NCI-H460 (cell line): ENCODE data around the gene SLC66A3. TPM values are rescaled to one million over a fixed set of nuclear protein-coding genes. Genes with fewer than 3 reads are reported as not detected.
"Not testable (repeated sequence)": the region's sequence is repeated elsewhere in the genome, so short reads cannot be mapped to it uniquely, and the experiment has no call there.

Source experiments
- DNase-seq: peaks from one replicate; pipeline ENCODE4 v3.0.0-alpha.2; 2016; ENCODE audit warnings: low read depth; ENCODE audit errors: extremely low read depth
- total RNA-seq: library from RNA; depleted of rRNA; stranded (reverse); fragments of >200 nt; shearing (Covaris generic); gene quantifications from 2 replicates; pipeline ENCODE4 v1.2.3, GENCODE V29; 2014

The SLC66A3 gene
- total RNA-seq, 1 experiment from 2014 or later = 25.5 TPM

- no peak for DNase-seq
Observed at GRCh38 chr2:11160731-11161455, 5.6 kb downstream of the SLC66A3 start.

DNA sequence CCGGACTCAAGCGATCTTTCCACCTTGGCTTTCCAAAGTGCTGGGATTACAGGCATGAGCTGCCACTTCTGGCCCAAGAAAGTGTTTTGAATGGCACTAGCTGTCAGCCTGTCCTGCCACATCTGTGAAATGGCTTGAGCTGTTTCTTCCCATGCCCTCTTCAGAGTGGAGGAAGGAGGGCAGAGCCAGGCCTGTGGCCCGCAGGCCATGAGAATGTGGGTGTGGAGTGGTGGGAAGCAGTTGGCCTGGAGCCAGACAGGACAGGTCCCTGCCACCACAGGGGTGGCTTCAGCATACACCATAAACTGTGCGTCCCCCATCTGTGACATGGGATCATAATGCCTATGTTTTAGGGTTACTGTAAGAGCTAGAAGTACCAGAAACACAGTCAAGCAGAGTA is 6.5 kb downstream of the SLC66A3 start:
- DNase-seq = no peak

DNA sequence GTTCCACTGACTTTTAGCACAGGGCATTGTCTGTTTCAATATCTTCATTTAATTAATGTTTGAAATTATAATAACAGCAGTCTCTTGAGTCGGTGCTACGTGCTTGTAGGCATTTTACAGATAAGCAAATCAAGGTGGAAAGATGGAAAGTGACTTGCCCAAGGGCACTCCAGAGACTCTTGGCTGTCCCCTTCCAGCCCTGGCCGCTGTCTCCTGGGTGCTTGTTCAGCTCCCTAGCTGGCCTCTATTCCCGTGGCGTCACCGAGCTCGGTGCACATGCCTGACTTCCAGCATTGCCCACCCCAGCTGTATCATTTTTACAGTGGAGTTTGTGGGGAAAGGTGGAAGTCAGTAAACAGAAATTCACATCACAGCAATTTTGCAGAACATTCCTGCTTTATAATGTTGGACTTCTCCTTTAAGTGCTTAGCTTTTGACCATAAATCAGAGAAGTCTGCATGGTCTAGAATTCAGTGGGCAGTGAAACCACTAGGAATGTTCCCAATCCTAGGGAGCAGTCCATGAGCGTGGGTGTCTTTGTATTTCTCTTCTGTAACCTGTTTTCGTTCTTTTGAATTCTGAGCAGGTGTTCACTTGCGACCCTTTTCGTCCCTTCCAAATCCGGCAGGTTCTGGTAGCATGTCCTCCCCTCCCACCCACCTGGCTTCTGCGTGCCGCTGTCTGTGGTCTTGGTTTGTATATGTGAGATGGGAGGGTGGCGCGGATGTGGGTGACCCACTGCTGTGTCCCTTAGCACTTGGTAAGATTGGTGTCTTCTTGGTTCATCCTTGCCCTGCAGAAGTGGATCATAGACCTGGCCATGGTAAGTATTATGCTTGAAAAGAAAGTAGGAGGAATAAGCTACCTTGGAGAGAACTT is 8.4 kb downstream of the SLC66A3 start:
- no peak for DNase-seq

DNA sequence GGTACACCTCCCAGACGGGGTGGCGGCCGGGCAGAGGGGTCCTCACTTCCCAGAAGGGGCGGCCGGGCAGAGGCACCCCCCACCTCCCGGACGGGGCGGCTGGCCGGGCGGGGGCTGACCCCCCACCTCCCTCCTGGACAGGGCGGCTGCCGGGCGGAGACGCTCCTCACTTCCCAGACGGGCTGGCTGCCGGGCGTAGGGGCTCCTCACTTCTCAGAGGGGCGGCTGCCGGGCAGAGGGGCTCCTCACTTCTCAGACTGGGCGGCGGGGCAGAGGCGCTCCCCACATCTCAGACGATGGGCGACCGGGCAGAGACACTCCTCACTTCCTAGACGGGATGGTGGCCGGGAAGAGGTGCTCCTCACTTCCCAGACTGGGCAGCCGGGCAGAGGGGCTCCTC is 9.8 kb downstream of the SLC66A3 start:
- not testable (repeated sequence) for DNase-seq

GRCh38 chr2:11166476-11166875 is 11.2 kb downstream of the SLC66A3 start:
- no peak for DNase-seq

DNA sequence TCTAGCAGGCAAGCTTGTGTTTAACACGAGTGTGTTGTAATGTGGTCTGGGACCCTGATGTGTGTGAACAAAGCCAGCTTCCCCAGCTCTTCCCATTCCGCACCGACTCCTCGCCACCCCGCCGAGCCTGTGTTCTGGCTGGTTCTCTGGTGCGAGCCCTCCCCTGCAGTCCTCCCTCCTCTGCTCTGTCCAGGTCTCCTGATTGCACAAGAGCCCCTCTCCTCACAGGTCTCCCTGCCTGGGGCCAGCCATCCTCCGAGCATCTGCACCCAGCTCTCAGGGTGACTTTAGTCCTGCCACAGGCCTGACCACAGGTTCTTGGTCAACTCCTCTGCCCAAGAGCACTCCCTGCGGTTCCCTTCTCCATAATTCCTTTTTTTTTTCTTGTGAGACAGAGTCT is 13.2 kb downstream of the SLC66A3 start:
- no peak for DNase-seq

GRCh38 chr2:11169333-11169732 is 14.1 kb downstream of the SLC66A3 start:
- no peak for DNase-seq

GRCh38 chr2:11174222-11174621 is 19.0 kb downstream of the SLC66A3 start:
- DNase-seq = no peak

GRCh38 chr2:11175293-11175795 is 20.1 kb downstream of the SLC66A3 start:
- DNase-seq = no peak

DNA sequence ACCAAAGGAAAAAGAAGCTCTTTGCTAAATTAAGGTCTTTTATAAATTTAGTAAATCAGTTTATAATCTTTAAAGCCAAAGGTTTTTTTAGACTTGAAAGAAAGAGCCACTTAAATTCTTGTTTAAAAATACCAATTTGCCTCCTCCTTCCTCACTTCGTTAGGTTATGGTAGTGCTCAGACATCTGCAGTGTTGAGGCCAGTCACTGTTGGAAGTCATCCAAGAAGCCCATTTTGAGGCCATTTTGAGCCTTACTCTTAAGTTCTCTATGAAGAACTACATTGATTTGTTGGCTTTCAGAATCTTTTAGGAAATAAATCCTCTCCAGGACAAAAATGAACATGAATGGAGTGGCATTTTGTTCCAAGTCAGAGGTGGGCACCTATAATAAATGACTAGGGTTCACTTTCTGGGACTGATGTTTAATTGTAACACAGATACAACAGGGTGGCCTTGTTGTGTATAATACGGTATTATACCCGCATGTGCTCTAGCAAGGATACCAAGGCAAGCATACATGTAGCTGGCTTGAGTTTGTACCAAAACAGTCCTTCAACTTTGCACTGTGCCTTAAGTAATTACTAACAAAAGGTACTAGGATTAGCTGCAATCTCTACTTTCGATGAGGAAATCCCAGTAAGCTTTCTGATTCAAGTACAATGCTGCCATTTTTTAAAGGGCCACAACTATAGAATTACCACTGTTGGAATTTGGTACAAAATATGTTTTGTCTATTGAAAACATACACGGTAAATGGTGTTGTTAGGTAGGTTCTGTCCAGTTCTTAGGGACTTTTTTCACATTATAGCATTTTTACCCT is 22.8 kb downstream of the SLC66A3 start:
- no peak for DNase-seq

GRCh38 chr2:11179196-11179595 is 23.9 kb downstream of the SLC66A3 start:
- no peak for DNase-seq

DNA sequence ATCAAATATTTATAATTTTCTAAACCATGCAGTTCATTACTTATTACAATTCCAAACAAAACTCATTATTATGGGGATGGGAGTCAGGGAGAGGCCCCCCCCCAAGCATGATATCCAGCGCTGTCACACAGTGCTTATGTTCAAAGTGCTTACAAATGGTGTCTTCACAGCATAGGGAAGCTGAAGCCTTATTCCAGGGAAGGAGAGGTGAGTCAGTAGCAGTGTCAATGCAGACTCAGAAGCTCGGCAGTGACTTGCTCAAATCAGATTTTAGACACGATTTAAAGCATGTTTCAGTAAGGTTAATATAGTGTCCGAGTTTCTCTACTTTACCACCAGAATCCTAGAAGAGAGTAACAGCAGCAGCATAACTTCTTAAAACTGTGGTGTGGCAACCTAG is 24.6 kb downstream of the SLC66A3 start:
- DNase-seq = no peak

DNA sequence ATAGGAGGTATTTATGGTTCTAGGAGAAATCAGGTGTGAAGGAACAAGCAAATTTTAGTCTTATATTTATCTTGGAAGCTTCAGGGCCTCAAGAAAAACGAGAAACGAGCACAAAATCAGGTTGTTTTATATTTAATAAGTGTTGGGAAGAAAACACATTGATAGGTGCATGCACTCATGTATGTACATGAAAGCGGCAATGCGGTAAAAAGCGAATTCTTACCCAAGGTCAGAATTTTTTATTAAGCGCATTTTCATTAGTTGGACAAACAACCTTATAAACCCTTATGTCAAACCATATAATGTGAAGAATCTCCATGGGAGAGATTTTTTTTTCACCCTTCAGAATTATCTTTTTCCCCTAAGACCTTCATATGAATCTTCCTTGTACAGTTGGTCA is 25.4 kb downstream of the SLC66A3 start:
- DNase-seq = no peak

- DNase-seq = no peak
Observed at GRCh38 chr2:11182951-11183350, 27.7 kb downstream of the SLC66A3 start.

DNA sequence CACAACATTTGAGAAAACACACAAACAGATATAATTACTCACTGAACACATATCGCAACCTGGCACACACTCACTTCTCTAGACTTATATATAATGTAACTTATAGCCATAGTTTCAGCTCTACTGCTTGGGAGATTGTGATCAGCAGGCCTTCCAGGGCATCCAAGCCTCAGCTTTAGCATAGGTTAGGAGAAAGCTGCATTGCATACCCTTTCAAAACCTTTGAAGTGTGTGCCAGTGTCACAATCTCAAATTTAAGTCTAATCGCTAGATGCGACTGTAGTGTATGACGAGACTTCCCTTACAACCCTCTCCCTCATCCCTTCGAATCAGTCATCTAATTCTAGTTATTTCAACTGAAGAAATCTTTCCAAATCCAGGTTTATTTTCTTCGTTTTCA is 30.9 kb downstream of the SLC66A3 start:
- DNase-seq = no peak

DNA sequence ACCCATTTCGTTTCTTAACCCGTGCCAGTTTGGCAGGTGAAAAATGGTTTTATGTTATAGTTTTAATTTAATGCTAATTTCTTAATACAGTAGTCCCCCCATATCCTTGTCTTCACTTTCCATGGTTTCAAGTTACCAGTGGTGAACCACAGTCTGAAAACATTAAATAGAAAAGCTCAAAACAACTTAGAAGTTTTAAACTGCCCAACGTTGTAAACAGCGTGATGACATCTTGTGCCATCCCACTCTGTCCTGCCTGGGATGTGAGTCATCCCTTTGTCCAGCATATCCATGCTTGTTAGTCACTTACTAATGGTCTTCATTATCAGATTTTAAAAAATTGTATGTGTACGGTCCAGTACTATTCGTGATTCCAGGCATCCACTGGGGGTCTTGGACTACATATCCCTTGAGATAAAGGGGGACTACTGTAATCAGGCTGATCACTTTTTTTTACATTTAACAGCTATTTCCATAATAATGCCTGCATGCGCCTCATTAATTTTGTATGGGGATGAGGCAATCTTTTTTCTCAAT is 31.9 kb downstream of the SLC66A3 start:
- no peak for DNase-seq

- DNase-seq = no peak
Observed at GRCh38 chr2:11187731-11188130, 32.5 kb downstream of the SLC66A3 start.

- DNase-seq = no peak
Observed at GRCh38 chr2:11196246-11196645, 41.0 kb downstream of the SLC66A3 start.

DNA sequence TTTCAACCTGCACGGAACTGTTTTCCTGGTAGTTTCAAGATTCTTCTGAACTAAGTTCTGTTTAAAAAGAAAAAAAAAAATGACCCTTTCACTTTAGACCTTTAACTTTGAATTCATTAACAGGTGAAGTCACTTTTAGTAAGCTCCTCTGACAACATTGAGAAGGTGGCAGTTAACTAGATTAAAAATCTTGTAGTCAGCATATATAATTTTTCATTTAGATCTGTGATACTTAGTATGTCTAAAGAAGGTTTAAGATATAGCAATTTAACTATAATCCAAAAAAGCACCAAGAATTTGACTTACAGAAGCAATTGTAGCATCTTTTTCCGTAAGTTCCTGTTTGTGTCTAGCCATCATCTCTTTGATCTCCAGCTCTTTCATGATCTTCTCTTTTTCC is 45.4 kb downstream of the SLC66A3 start:
- no peak for DNase-seq

- no peak for DNase-seq
Observed at GRCh38 chr2:11201969-11202368, 46.7 kb downstream of the SLC66A3 start.

- peak; percentile 69 for DNase-seq
Observed at GRCh38 chr2:11203480-11203879, 48.2 kb downstream of the SLC66A3 start.
